Neural cell (in vitro differentiated cells): Measurements from ENCODE around the gene SUGCT.

Source experiments
- EP300 ChIP-seq: fragments of 450-650 bp; conservative IDR thresholded peaks from 2 replicates; pipeline ENCODE4 v1.6.1; 2014; ENCODE audit warnings: antibody characterized with exemption, mild to moderate bottlenecking, moderate library complexity; ENCODE audit not compliant: poor library complexity, severe bottlenecking
- EZH2 ChIP-seq: fragments of 200-600, 300-800 bp; shearing (Covaris generic), sonication (generic); IDR thresholded peaks from 2 replicates; pipeline ENCODE4 v1.6.1; 2014; ENCODE audit warnings: antibody characterized with exemption, low read length, borderline replicate concordance, mild to moderate bottlenecking; ENCODE audit not compliant: insufficient read depth, poor library complexity, severe bottlenecking
- MXI1 ChIP-seq: fragments of 450-650 bp; conservative IDR thresholded peaks from 2 replicates; pipeline ENCODE4 v1.6.1; 2014; ENCODE audit warnings: antibody characterized with exemption, mild to moderate bottlenecking; ENCODE audit not compliant: poor library complexity, severe bottlenecking
- POLR2AphosphoS5 ChIP-seq: IDR thresholded peaks from 2 replicates; pipeline ENCODE4 v1.6.1; 2012
- RAD21 ChIP-seq: fragments of 450-650 bp; conservative IDR thresholded peaks from 2 replicates; pipeline ENCODE4 v1.6.1; 2014; ENCODE audit warnings: antibody characterized with exemption, mild to moderate bottlenecking, moderate library complexity
- SMC3 ChIP-seq: fragments of 450-650 bp; conservative IDR thresholded peaks from 2 replicates; pipeline ENCODE4 v1.6.1; 2014; ENCODE audit warnings: antibody characterized with exemption, mild to moderate bottlenecking, moderate library complexity; ENCODE audit not compliant: poor library complexity
- TAF1 ChIP-seq: IDR thresholded peaks from 2 replicates; pipeline ENCODE4 v1.6.1; 2012; ENCODE audit warnings: low read depth
- TF ChIP-seq, protein P1 (sequence below): fragments of 450-650 bp; IDR thresholded peaks from 2 replicates; pipeline ENCODE4 v1.5.1; 2014; ENCODE audit warnings: antibody characterized with exemption, mild to moderate bottlenecking, moderate library complexity; ENCODE audit not compliant: poor library complexity, severe bottlenecking

DNA sequence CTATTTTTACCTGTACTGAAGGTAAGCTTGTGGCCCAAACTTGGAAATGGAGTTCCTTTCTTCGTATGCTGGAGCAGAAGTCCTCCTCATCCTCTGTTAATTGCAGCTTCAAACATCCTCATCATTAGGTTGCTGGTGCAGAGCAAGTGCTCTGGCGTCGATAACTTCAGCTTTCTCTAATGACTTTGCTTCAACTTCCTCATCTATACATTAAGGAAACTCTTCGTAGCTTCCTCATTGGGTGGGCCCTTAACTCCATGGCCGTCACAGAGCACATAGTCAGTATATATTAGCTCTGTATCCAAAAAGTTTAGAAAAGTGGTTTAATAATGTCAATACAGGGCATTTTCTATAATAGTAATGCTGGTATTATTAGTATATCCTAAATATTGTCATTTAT lies 447.7 kb downstream of the SUGCT start:
- TF ChIP-seq, protein P1, sequence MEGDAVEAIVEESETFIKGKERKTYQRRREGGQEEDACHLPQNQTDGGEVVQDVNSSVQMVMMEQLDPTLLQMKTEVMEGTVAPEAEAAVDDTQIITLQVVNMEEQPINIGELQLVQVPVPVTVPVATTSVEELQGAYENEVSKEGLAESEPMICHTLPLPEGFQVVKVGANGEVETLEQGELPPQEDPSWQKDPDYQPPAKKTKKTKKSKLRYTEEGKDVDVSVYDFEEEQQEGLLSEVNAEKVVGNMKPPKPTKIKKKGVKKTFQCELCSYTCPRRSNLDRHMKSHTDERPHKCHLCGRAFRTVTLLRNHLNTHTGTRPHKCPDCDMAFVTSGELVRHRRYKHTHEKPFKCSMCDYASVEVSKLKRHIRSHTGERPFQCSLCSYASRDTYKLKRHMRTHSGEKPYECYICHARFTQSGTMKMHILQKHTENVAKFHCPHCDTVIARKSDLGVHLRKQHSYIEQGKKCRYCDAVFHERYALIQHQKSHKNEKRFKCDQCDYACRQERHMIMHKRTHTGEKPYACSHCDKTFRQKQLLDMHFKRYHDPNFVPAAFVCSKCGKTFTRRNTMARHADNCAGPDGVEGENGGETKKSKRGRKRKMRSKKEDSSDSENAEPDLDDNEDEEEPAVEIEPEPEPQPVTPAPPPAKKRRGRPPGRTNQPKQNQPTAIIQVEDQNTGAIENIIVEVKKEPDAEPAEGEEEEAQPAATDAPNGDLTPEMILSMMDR = no peak
- TF ChIP-seq POLR2AphosphoS5 (no peak), EP300 (no peak), EZH2 (no peak), TAF1 (no peak), RAD21 (no peak), SMC3 (no peak), MXI1 (no peak)
